B cell (primary cell): ENCODE measurements around the gene SPEF1. TPM values are rescaled to one million over a fixed set of nuclear protein-coding genes. Genes with fewer than 3 reads are reported as not detected.

Source experiments
- ATAC-seq: fragments of 200-7000 bp; cut with Tn5 transposase; one replicate; pipeline ENCODE4 v1.10.0; 2021; ENCODE audit warnings: low read depth, mild to moderate bottlenecking, moderate number of reproducible peaks, moderate library complexity
- CTCF ChIA-PET: fragments of 350-600 bp; sonication (Branson Sonifier 250); formaldehyde crosslinking; loops from one replicate; lab custom pipeline; 2021; ENCODE audit warnings: antibody characterized with exemption, inconsistent platforms; lab: Charles Lee
- POLR2A ChIA-PET: fragments of 350-600 bp; sonication (Branson Sonifier 250); formaldehyde crosslinking; loops from one replicate; lab custom pipeline; 2021; ENCODE audit warnings: antibody characterized with exemption; lab: Charles Lee
- DNase-seq: peaks from one replicate; pipeline ENCODE4 v3.0.0; 2013
- H2AFZ ChIP-seq: 2 replicates; pipeline ENCODE4 v1.6.1; 2012; ENCODE audit warnings: mild to moderate bottlenecking, low read depth, low read length; ENCODE audit not compliant: insufficient read depth, poor library complexity, severe bottlenecking
- H3K27ac ChIP-seq, 2 donors: 1 replicate in 1 of 2; 2 replicates in 1 of 2; pipeline ENCODE4 v1.5.1; 2012 to 2013; ENCODE audit warnings: low read length in 2 of 2, mild to moderate bottlenecking in 2 of 2, moderate library complexity in 1 of 2
- H3K27me3 ChIP-seq, 4 experiments: fragments of 200-600 bp in 1 of 4; sonication (generic) in 1 of 4; replicated peaks in 1 of 4; 1 replicate in 2 of 4; 2 replicates in 2 of 4; pipeline versions ENCODE4 v1.6.1 to v1.7.0; 2013 to 2016; ENCODE audit warnings: low read length in 3 of 4, mild to moderate bottlenecking in 2 of 4, mixed read lengths in 1 of 4, moderate library complexity in 1 of 4; ENCODE audit not compliant: insufficient read depth in 4 of 4, control insufficient read depth in 3 of 4; ENCODE audit errors: control extremely low read depth in 1 of 4
- H3K36me3 ChIP-seq, 2 experiments: replicated peaks in 1 of 2; 1 replicate in 1 of 2; 2 replicates in 1 of 2; pipeline versions ENCODE4 v1.6.1 to v1.7.1; 2013; ENCODE audit warnings: low read length in 1 of 2; ENCODE audit not compliant: insufficient read depth in 2 of 2, control insufficient read depth in 1 of 2; ENCODE audit errors: control extremely low read depth in 1 of 2, extremely low read depth in 1 of 2
- H3K4me1 ChIP-seq, 2 donors: fragments of 200-600 bp in 1 of 2; sonication (generic) in 1 of 2; 1 replicate in 1 of 2; 2 replicates in 1 of 2; pipeline versions ENCODE4 v1.5.1 to v1.6.1; 2013 to 2017; ENCODE audit warnings: low read length in 2 of 2; ENCODE audit not compliant: control insufficient read depth in 2 of 2, insufficient read depth in 2 of 2
- H3K4me2 ChIP-seq: replicated peaks from 2 replicates; pipeline ENCODE3; 2012; ENCODE audit warnings: mild to moderate bottlenecking, low read depth, low read length; ENCODE audit not compliant: poor library complexity, severe bottlenecking
- H3K4me3 ChIP-seq, 5 experiments: fragments of 200-600 bp in 1 of 5; sonication (generic) in 1 of 5; 1 replicate in 3 of 5; 2 replicates in 2 of 5; pipeline versions ENCODE4 v1.5.1 to v1.7.0; 2011 to 2016; ENCODE audit warnings: low read length in 4 of 5, mild to moderate bottlenecking in 4 of 5, low read depth in 2 of 5, control low read depth in 1 of 5, moderate library complexity in 1 of 5; ENCODE audit not compliant: insufficient read depth in 1 of 5; ENCODE audit errors: control extremely low read depth in 1 of 5, extremely low read depth in 1 of 5
- H3K79me2 ChIP-seq: fragments of 200-600 bp; sonication (generic); one replicate; pipeline ENCODE4 v1.6.0; 2016; ENCODE audit warnings: low read length; ENCODE audit not compliant: control insufficient read depth, insufficient read depth
- H3K9ac ChIP-seq: fragments of 200-600 bp; sonication (generic); 2 replicates; pipeline ENCODE4 v1.6.1; 2017; ENCODE audit warnings: mild to moderate bottlenecking, low read length, moderate library complexity
- H3K9me3 ChIP-seq, 3 donors: one replicate each; pipeline versions ENCODE4 v1.6.1 to v1.7.1; 2013; ENCODE audit warnings: low read length in 2 of 3; ENCODE audit not compliant: control insufficient read depth in 2 of 3, insufficient read depth in 1 of 3; ENCODE audit errors: control extremely low read depth in 1 of 3
- H4K20me1 ChIP-seq: 2 replicates; pipeline ENCODE4 v1.6.0; 2012; ENCODE audit warnings: mild to moderate bottlenecking, low read length; ENCODE audit not compliant: insufficient read depth, control insufficient read depth, poor library complexity, severe bottlenecking
- H3K27ac Mint-ChIP-seq: one replicate; pipeline ENCODE4 v1.8.0; 2021; ENCODE audit warnings: mixed read lengths
- H3K27me3 Mint-ChIP-seq: one replicate; pipeline ENCODE4 v1.8.0; 2021; ENCODE audit warnings: mixed read lengths
- H3K4me1 Mint-ChIP-seq: one replicate; pipeline ENCODE4 v1.8.0; 2021; ENCODE audit warnings: mixed read lengths
- H3K4me3 Mint-ChIP-seq: one replicate; pipeline ENCODE4 v1.8.0; 2021; ENCODE audit warnings: mixed read lengths
- H3K9me3 Mint-ChIP-seq: one replicate; pipeline ENCODE4 v1.8.0; 2022; ENCODE audit warnings: mixed read lengths; ENCODE audit not compliant: insufficient read depth
- CTCF ChIP-seq: fragments of 200-600 bp; IDR thresholded peaks from one replicate; pipeline ENCODE4 v1.8.0; 2022; ENCODE audit warnings: antibody characterized with exemption, mild to moderate bottlenecking
- EZH2 ChIP-seq: IDR thresholded peaks from 2 replicates; pipeline ENCODE4 v1.6.1; 2012; ENCODE audit warnings: borderline replicate concordance, low read depth, mild to moderate bottlenecking, moderate library complexity, low read length; ENCODE audit not compliant: insufficient read depth, poor library complexity, severe bottlenecking
- WGBS: methylation state at CpG from one replicate; pipeline ENCODE4 v1.1.5; 2013; ENCODE audit warnings: missing lambda C conversion rate; ENCODE audit not compliant: insufficient coverage; 5-methylcytosine and 5-hydroxymethylcytosine counted together
- intact Hi-C: fragments of 100-400 bp; cut with micrococcal nuclease; formaldehyde crosslinking; loops from one replicate; pipeline ENCODE4 v1.10.0; 2022
- polyA plus RNA-seq: library from polyadenylated mRNA; depleted of rRNA; stranded (reverse); fragments of >200 nt; gene quantifications from 2 replicates; pipeline ENCODE4 v1.2.3, GENCODE V29; 2012
- total RNA-seq, 2 donors: library from RNA; stranded (reverse); fragments of 120-200 nt in 1 of 2; gene quantifications; 1 replicate in 1 of 2; 2 replicates in 1 of 2; pipeline versions ENCODE4 v1.2.3 to v1.2.4, GENCODE V29; 2013 to 2022

The SPEF1 gene
- total and polyA plus RNA-seq, 2 donors (not counting 1 experiment from before 2014, with no cell fraction given) = not detected

- Histone ChIP-seq H4K20me1 (no peaks in the 10 kb centered on the region), H3K9me3 (peaks cover 0 to 4% (median 0%) of the 10 kb centered on the region in 3 donors), H3K9ac (no peak overlapping the region), H3K27me3 (no peaks in the 10 kb centered on the region), H3K27ac (no peak overlapping the region), H3K4me1 (peaks cover 17 to 43% of the 10 kb centered on the region in 2 donors), H3K36me3 (peaks cover 0 to 2% of the 10 kb centered on the region in 2 experiments), H2AFZ (no peak overlapping the region), H3K4me2 (no peak overlapping the region), H3K4me3 (no peak overlapping the region), H3K79me2 (peaks cover 10% of the 10 kb centered on the region)
- TF ChIP-seq EZH2 (no peak), CTCF (no peak)
- CTCF ChIA-PET = interaction anchor here (0.8 to 4.8 kb wide), 2 partner anchors 9 to 11 kb away, joined by 3 to 47 read pairs; no protein-coding TSS in a partner anchor
- POLR2A ChIA-PET = no interaction called here
- intact Hi-C loops = loop anchor here (5.0 kb wide), 2 partner anchors 317 to 718 kb away; partner anchors contain the start of gene MRPS26
- Mint-ChIP-seq H3K9me3 (no peaks in the 10 kb centered on the region), H3K27ac (no peak overlapping the region), H3K4me1 (peaks cover 35% of the 10 kb centered on the region), H3K27me3 (no peaks in the 10 kb centered on the region), H3K4me3 (no peak overlapping the region)
- DNase-seq (no peak), ATAC-seq (no peak)
- WGBS = 88% methylated on average over 3 of the region's 3 CpGs
Observed at GRCh38 chr20:3765171-3765882, 15.9 kb downstream of the SPEF1 start.

- intact Hi-C loops = loop anchor here (5.0 kb wide), 2 partner anchors 318 to 717 kb away; partner anchors contain the start of gene MRPS26
- Histone ChIP-seq H3K27ac (no peak overlapping the region), H3K27me3 (no peaks in the 10 kb centered on the region), H3K9ac (no peak overlapping the region), H3K79me2 (peaks cover 14% of the 10 kb centered on the region), H2AFZ (no peak overlapping the region), H3K4me2 (no peak overlapping the region), H3K9me3 (peaks cover 0 to 4% (median 0%) of the 10 kb centered on the region in 3 donors), H3K4me1 (peaks cover 17 to 43% of the 10 kb centered on the region in 2 donors), H3K4me3 (no peak overlapping the region), H3K36me3 (peaks cover 0 to 2% of the 10 kb centered on the region in 2 experiments), H4K20me1 (no peaks in the 10 kb centered on the region)
- ChIA-PET CTCF (interaction anchor here (4.8 kb wide), 1 partner anchor 11 kb away, joined by 47 read pairs; no protein-coding TSS in a partner anchor), POLR2A (no interaction called here)
- DNase-seq = no peak
- H3K27ac Mint-ChIP-seq = no peak overlapping the region
- no peak for TF ChIP-seq CTCF
- no peak for TF ChIP-seq EZH2
- WGBS = 95% methylated on average over 2 of the region's 3 CpGs
- ATAC-seq = no peak
- no peak overlapping the region for H3K4me3 Mint-ChIP-seq
- no peaks in the 10 kb centered on the region for H3K27me3 Mint-ChIP-seq
- H3K9me3 Mint-ChIP-seq = no peaks in the 10 kb centered on the region
- peaks cover 37% of the 10 kb centered on the region for H3K4me1 Mint-ChIP-seq
Observed at GRCh38 chr20:3764659-3765058, 16.6 kb downstream of the SPEF1 start.
